ENCODE data around the gene MYL4.

DNA sequence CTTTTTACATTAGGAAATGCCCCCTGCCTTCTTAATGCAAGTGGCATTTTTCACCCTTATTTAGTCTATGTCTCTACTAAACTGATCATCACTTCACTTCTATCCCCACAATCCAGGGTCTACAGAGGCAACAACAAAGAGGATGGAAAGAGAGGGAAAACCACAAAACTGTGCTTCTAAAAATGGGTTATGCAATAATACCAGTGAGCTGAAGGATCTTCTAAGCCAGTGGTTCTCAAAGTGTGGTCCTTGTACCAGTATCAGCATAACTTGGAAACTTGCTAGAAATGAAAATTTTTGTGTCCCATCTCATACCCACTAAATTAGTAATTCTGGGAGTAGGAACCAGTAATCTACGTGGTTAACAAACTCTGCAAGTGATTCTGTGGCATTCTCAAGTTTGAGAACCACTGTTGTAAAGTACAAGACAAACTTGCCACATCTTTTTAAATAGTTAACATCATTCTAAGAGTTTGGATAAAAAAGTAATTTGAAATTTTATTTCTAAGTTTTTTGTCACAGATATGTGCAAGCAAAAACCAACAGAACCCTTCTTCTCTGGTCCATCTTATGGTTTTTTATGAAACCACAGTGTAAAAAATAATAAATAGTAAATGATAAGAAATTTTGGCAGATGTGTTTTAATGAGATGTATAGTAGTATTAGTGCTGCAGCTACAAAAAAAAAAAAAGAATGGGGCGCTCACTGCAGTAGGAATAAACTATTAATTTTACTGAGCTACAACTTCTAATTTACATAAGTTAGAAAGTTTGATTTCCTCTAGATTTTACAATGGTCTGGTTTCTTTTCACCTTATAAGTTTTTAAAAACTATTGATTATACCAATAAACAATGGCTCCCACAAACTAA is 36.2 kb upstream of the MYL4 start:
- TF ChIP-seq, protein P1, sequence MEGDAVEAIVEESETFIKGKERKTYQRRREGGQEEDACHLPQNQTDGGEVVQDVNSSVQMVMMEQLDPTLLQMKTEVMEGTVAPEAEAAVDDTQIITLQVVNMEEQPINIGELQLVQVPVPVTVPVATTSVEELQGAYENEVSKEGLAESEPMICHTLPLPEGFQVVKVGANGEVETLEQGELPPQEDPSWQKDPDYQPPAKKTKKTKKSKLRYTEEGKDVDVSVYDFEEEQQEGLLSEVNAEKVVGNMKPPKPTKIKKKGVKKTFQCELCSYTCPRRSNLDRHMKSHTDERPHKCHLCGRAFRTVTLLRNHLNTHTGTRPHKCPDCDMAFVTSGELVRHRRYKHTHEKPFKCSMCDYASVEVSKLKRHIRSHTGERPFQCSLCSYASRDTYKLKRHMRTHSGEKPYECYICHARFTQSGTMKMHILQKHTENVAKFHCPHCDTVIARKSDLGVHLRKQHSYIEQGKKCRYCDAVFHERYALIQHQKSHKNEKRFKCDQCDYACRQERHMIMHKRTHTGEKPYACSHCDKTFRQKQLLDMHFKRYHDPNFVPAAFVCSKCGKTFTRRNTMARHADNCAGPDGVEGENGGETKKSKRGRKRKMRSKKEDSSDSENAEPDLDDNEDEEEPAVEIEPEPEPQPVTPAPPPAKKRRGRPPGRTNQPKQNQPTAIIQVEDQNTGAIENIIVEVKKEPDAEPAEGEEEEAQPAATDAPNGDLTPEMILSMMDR (IDR thresholded peaks at IDR 0.05): no peak
- TF ChIP-seq EP300 (IDR thresholded peaks at IDR 0.05): no peak

Measured in gastroesophageal sphincter (tissue), 3 donors.